ENCODE measurements around the gene XPR1.

Gene XPR1

GRCh38 chr1:180839547-180839946 lies 207.7 kb downstream of the XPR1 start:
- DNase-seq (ENCODE audit: low read depth): no peak
- no peak overlapping the region for H3K4me3 ChIP-seq (ENCODE audit: low read depth, low read length)
- TF ChIP-seq MYC (IDR thresholded peaks at IDR 0.05; ENCODE audit: low read depth, low read length): no peak
- no peak for TF ChIP-seq CTCF (IDR thresholded peaks at IDR 0.05; ENCODE audit: low read depth, low read length)
- TF ChIP-seq MAX (IDR thresholded peaks at IDR 0.05; ENCODE audit: low read depth, low read length): no peak
- no peak for TF ChIP-seq POLR2A (IDR thresholded peaks at IDR 0.05; ENCODE audit: extremely low read depth, insufficient read length)

GRCh38 chr1:180841415-180841814 lies 209.6 kb downstream of the XPR1 start:
- DNase-seq (ENCODE audit: low read depth): no peak
- no peak overlapping the region for H3K4me3 ChIP-seq (ENCODE audit: low read depth, low read length)
- TF ChIP-seq MAX (IDR thresholded peaks at IDR 0.05; ENCODE audit: low read depth, low read length): no peak
- TF ChIP-seq MYC (IDR thresholded peaks at IDR 0.05; ENCODE audit: low read depth, low read length): no peak
- TF ChIP-seq POLR2A (IDR thresholded peaks at IDR 0.05; ENCODE audit: extremely low read depth, insufficient read length): no peak
- TF ChIP-seq CTCF (IDR thresholded peaks at IDR 0.05; ENCODE audit: low read depth, low read length): no peak

GRCh38 chr1:180842052-180842451 lies 210.2 kb downstream of the XPR1 start:
- no peak for DNase-seq (ENCODE audit: low read depth)
- TF ChIP-seq CTCF (IDR thresholded peaks at IDR 0.05; ENCODE audit: low read depth, low read length): no peak
- no peak for TF ChIP-seq MAX (IDR thresholded peaks at IDR 0.05; ENCODE audit: low read depth, low read length)
- TF ChIP-seq MYC (IDR thresholded peaks at IDR 0.05; ENCODE audit: low read depth, low read length): no peak
- no peak for TF ChIP-seq POLR2A (IDR thresholded peaks at IDR 0.05; ENCODE audit: extremely low read depth, insufficient read length)
- no peak overlapping the region for H3K4me3 ChIP-seq (ENCODE audit: low read depth, low read length)

GRCh38 chr1:180842491-180843275 lies 210.9 kb downstream of the XPR1 start:
- no peak overlapping the region for H3K4me3 ChIP-seq (ENCODE audit: low read depth, low read length)
- no peak for DNase-seq (ENCODE audit: low read depth)
- TF ChIP-seq MYC (IDR thresholded peaks at IDR 0.05; ENCODE audit: low read depth, low read length) (no peak), CTCF (IDR thresholded peaks at IDR 0.05; ENCODE audit: low read depth, low read length) (no peak), POLR2A (IDR thresholded peaks at IDR 0.05; ENCODE audit: extremely low read depth, insufficient read length) (no peak), MAX (IDR thresholded peaks at IDR 0.05; ENCODE audit: low read depth, low read length) (no peak)

GRCh38 chr1:180845352-180845751 lies 213.5 kb downstream of the XPR1 start:
- no peak overlapping the region for H3K4me3 ChIP-seq (ENCODE audit: low read depth, low read length)
- TF ChIP-seq POLR2A (IDR thresholded peaks at IDR 0.05; ENCODE audit: extremely low read depth, insufficient read length) (no peak), CTCF (IDR thresholded peaks at IDR 0.05; ENCODE audit: low read depth, low read length) (no peak), MYC (IDR thresholded peaks at IDR 0.05; ENCODE audit: low read depth, low read length) (no peak), MAX (IDR thresholded peaks at IDR 0.05; ENCODE audit: low read depth, low read length) (no peak)

More at GRCh38 chr1:180845352-180845751, 213.5 kb downstream of the XPR1 start:
- no peak for DNase-seq (ENCODE audit: low read depth)
